ENCODE data around the gene RIPOR2.
"Not testable (repeated sequence)": the region's sequence is repeated elsewhere in the genome, so short reads cannot be mapped to it uniquely, and the experiment has no call there.

Gene RIPOR2

DNA sequence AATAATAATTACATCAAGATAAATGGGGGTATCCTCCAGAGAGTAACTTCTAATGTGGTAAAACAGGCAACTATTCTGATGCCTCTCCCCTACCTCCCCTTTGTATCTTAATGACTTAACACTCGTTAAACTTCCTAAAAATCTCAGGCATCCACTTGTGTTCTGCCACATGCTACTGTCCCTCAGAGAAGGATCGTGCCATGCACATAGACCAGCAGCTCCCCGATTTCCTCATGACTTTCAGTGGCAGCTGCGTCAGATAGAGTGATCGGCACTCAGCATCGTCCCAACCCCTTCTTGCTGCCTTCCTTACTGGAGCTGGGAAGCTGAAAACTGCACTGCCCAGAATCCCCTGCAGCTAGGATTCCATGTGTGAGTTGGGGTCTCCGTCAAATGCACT lies 32.1 kb downstream of the RIPOR2 start:
- DNase-seq = no peak

DNA sequence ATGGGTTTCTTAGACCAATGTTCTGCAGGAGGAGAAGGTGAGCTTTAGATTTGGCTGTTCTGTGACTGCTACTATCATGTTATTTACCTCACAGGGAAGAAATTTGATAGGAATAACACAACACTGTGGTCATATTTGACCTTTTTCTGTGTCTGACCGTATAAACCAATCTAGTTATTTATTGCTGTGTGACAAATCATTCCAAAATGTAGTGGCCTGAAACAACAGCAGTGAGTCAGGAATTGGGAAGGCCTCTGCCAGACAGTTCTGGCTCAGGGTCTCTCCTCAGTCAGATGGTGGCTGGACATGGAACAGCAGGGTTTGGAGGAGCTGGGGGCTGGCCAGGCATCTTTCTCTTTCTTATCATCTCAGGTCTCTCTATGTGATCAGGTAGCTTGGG lies 33.0 kb downstream of the RIPOR2 start:
- DNase-seq = no peak

DNA sequence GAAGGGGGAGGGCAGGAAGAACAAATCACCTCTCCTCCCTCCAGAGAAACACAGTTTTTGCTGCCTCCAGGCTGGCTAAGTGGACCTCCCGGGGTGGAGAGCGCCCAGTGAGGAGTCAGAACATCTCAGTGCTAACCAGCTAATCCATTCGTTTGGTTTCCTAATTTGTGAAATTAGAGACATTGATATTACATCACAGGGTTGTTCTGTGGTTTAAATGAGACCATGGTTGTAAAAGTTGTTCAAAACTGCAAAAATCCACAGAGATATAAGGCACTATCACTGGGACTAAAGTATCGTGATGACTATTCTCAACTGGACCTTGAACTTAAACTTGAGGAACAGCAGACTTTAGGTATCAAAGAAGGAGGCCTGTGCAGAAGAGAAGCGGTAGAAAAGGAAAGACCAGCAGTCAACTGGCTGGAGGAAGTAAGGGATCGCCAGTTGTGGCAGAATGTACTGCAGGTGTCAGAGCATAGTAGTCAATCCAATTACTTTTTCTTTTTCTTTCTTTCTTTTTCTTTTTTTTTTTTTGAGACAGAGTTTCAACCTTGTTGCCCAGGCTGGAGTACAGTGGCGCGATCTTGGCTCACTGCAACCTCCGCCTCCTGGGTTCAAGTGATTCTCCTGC lies 33.9 kb downstream of the RIPOR2 start:
- DNase-seq = no peak

DNA sequence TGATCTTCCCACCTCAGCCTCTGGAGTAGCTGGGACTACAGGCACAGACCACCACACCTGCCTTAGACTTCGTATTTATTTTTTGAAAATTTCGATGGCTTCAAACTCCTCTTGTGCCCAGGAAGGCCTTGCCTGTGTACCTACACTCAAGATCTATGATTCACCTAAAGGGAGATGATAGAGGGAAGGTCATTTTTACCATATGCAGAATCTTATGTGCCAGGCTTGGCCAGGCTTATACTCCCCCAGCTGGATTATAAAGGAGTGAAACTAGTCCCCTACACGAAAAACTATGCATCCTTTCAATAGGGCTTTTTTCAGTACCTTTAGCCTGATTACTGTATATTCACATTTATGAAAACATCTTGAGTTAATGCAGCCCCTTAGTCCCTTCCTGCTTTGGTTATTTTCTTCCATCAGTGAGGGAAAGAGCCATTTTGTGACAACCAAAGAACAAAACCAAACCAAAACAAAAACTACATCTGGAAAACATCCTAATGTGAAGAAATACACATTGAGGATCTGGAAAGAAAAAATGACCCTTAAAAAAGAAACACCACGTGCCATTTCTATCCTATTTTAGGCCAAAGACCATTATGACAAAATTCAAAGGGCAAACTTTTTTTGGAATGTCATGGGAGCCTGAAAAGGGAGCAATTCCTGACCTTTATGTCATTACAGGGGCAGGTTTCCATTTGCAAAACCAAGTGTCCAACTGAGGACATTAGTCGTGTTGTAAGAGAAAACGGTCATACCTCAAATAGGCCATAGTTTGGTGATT lies 34.7 kb downstream of the RIPOR2 start:
- no peak for DNase-seq

DNA sequence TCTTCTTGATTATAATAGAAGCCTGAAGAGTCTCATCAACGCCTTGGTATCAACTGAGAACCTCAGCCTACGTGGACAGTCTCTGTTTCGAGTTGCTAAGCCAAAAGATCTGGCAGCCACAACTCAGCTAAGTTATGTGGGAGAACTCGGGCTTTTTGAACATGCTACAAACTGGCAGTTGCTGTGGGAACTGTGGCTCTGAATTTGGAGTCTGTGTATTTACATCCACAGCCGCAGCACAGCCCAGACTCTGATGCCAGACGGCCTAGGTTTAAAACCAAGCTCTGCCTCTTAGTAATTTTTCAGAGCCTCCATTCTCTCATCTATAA lies 35.8 kb downstream of the RIPOR2 start:
- DNase-seq = no peak

DNA sequence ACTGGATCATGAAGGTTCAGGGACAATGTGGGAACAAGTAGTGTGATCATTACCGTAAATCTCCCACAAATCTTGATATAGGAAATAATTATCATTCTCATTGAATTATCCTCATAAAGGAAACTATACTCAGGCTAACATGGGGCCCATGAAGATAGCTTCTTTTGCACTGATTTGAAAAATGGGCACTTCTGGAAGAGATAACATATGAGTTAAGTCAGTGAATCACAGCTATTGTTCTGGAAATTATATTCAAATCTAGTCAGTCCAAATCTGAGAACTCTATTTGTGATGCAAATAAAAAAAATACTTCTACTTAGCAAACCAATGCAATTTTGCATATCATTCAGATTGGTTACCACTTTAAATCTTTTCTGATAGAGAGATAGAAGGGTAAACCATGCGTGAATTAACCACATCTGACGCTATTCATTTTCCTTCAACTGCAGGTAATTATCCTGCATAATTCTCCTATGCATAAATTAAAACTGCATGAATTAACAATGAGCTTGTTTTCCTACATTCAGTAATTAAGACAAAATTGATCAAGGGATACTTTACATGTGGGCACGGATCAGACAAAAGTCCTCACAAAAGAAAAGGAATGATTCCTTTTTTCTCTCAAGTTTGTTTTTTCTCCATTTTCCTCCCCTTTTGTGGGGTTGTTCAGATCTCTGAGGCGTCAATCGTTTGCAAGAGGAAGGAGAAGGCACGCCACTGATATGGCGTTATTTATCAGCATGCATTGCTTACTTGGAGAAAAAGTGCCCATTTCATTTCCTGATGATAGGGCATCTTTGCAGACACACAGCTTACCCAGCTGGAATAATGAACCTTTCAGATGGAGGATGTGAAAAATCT lies 36.4 kb downstream of the RIPOR2 start:
- no peak for DNase-seq

DNA sequence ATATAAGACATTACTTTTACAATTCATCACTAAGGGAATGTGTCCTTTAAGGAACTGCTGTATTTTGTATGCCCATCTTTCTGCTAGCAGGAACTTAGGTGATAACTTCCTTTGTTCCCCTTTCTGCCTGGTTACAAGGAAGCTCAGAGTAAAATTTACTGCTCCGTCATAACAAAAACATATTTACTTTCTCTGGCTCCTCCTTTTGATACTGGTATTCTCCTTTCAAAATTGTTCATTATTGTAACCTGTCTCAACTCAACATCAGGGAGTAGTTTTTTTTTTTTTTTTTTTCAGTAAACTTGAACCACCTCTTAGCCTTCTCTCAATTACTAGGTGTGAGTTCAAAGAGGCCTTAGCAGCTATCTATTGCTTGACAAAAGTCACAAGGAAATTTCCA lies 37.1 kb downstream of the RIPOR2 start:
- peak in 2 of 4 experiments; percentile 13 to 24 for DNase-seq

DNA sequence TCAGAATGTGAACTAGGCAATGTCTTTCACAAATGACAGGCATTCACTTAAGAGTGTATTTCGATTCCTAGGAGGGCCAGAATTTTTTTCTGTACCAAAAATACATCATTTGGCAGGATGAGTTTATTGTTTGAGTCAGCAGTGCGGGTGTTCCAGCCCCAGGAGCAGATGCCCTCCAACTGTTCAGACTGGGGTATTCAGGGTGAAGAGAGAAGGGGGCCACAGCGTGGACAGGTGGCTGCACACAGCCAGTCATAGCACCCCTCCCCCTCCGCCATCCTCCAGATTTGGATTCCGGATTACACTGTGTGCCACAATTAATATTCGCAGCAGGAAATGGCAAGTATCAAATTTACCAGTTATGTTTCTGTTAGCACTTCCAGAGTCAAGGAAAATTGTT lies 38.6 kb downstream of the RIPOR2 start:
- no peak for DNase-seq

DNA sequence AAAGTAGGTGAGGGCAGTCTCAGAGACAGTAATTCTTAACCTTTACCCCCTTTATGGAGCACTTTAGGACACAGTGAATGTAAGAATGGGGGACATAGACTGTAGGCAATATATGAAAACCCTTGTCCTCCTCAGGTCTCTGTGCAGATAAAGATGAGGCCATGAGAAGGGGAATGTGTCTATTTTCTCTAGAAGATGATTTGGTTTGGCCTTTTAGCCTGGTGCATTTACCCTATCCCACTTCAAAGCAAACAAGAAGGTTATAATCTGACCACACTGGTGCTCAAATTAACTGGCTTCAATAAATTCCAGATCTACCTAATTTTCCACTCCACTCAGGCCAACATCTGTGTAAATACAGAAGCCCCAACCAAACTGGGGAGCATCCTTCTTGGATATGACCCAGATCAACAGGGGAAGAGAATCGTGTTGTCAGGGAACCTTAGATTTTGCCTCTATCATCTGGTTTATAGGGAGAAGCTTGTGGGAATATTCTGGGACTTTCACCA lies 42.4 kb downstream of the RIPOR2 start:
- no peak for DNase-seq

DNA sequence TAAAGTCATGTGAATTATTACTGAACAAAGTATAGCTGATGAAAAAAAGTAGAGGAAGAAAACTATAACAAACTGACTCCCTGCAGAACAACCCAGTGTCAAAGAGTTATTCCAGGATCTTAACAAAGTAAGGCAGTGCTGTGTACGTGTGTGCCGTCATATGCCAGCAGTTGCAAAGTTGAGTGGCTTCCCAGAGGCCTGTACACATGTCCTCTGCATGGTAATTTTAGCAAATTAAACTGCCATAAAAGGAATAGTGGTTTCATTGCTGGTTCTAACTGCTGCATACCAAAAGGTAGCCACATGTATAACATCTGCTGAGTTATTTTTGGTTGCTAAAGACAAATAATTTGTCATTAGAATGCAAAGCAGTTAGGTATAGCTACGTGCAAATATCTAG lies 44.8 kb downstream of the RIPOR2 start:
- no peak for DNase-seq

DNA sequence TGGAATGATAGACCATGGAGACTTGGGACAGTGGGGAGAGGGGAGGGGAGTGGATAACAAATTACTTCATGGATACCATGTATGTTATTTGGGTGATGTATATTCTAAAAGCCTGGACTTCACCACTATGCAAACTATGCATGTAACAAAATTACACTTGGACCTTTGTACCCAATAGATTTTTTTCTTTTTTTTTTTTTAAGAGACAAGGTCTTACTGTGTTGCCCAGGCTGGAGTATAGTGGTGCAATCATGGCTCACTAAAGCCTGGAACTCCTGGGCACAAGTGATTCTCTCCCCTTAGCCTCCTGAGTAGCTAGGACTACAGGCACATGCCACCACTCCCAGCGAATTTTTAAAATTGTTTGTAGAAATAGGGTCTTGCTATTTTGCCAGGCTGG lies 45.3 kb downstream of the RIPOR2 start:
- no peak for DNase-seq

DNA sequence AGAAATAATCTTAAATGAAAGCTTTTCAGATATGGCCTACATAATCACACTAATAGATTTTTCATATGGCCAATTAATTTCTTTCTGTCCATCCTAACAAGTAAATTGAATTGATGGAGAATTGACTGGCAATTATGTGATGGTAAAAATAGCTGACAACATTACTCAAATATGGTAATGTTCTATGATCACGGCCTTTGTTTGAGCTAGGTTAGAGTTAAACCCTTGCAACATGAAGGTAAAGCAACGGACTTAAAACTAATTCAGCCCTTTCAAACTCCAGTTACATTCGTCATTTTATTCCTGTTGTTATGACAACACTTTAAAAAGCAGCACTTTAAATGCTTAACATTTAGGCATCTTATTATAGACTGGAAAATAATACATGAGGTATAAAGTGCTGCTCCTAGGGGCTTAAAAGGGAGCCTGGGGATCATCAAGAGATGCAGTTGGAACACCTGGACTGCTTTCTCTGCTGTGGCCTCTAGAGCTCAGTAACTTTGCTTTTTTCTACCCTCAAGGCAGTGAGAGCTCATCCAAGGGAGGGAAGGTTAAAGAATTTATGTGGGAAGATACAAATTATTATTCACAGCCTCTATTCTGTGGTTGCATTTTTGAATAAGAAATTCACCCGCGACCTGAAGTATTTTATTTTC lies 46.9 kb downstream of the RIPOR2 start:
- DNase-seq = no peak

DNA sequence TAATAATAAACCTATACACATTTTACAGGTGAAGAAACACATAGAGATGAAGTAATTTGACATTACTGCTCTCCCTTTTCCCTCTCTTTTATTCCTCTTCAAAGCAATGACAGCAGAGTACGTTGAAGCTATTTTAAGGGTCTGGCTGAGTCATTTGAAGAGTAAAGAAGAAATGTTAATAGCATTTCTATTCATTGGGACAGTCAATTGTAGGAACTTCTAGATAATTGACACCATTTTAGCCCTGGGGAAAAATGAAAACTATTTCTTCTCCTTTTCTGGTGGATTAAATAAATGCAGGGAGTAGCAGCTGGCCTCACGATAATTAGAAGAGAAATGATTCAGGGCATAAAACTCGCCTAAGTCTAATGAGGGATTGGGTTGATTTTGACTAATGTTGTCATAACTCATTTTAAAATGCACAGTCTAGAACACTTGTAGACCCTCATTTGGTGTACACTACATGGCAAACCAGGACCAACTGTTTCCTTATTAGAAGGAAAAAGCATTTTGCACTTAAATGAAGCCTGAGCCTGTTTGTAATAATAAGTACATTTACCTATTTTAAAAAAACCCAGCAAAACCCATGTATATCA lies 48.1 kb downstream of the RIPOR2 start:
- no peak for DNase-seq

DNA sequence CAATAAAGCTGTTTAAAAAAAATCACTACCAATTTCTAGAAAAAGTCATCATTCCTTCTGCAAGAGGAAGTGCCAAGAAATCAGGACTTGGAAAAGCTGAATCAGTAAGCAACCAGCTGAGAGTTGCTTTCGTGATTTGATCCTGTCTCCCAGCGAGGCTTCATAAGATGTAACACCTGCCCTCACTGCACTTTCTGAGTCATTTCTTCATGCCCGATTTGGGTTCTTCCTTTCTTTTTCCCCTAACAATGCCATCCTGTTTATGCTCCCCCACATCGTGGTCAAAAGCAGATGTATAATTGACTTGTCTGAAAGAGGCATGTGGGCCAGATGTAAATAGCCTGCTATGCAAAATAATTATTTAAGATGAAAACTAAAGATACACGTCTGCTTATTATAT lies 52.1 kb downstream of the RIPOR2 start:
- peak in 2 of 4 experiments; percentile 17 to 20 for DNase-seq

DNA sequence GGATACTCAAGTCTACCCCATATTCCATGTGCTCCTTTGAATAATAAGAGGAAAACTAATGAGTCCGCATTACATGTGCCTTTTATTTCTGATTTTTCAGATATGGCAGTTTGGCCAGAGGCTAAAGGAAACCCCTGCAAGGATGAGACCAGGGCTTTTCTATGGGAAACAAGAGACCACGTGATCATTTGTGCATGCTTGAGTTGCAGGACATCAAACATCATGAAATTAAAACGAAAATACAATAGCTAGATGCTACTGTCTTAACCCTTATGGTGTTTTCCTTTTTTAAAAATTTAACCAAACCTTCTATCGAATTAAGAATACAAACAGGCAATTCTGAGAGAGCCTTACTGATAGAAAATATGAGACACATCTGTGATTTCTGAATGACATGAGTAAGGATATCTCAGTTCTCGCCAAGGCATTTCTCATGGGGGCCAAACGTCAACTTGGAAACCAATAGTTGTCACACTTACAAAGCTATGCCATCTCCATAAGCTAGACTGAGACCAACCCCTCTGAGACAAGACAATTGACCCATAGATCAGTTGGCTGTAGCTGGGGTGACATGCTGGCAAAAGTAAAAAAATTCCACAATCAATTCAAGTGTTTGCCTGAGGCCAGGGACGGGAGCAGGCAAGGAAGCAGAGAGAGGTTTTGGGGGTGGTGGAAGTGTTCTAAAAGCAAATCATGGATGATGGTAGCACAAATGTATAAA lies 52.8 kb downstream of the RIPOR2 start:
- no peak for DNase-seq

DNA sequence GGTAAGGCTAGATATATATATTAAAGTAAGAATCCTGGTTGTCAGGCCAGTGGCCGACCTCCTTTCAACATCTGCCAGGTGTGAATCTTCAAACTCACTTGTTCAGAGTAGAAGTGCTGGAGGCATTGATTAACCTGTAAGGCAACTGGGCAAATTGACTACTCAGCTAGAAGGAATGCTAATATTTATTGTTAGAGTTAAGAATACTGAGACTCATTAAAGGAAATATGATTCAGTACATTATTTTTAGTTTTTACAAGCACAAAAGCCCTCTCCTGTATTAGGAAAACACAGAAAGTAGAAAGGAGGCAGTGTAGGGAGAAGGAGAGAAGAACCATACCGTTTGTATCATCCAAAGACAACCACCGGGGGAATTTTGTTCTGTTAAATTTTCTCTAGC lies 53.5 kb downstream of the RIPOR2 start:
- DNase-seq = no peak

DNA sequence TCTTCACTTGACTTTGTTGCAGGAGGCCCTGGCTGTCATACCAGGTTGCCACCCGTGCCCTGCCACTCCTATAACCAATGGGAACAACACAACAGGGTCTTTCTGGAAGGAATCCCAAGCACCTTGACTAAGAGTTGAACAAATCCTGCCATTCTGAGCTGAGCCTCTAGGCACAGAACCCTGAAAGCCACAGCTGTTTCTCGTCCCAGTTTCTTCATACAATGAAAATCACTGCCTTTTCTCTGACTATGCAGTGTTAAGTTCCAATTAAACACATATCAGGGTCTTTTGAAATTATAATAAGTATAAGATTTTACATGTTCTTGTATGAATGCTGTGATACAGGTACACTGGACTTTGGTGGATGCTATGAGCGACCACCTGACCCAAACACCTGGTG lies 54.4 kb downstream of the RIPOR2 start:
- DNase-seq = no peak

DNA sequence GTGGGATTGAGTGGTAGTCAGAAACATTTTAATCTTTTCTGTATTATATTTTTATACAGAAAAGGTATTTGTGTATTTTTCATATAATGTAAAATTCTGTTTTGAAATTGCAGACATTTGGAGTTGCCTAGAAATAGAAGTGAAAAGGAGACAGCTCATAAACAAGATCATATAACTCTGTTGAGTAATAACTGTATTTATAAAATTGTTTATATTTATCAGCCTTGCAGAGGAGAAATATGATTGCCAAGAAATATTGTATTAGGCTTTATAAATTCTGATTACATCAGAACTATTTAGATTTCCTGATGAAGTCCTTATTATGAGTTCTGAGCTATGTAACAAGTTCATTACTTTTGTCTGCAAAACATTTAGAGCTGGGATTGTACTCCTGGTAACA lies 55.3 kb downstream of the RIPOR2 start:
- DNase-seq = no peak

DNA sequence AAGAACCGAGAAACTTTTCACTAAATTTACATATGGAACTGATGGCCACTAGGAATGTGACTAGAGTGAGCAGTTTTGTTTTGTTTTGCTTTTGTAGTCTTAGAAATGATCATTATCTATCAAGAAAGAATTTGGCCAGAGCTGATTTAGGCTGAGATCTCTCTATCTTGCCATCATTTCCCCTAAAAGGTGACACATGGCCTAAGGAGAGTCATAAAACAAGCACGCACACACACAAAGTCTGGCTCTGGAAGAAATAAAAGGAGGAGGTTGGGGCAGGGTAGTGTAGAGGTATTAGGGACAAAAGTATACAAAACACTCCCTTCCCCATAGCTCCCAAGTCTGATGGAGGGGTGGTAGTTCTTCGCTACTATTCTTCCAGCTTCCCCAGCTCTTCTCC lies 56.4 kb downstream of the RIPOR2 start:
- DNase-seq = no peak

DNA sequence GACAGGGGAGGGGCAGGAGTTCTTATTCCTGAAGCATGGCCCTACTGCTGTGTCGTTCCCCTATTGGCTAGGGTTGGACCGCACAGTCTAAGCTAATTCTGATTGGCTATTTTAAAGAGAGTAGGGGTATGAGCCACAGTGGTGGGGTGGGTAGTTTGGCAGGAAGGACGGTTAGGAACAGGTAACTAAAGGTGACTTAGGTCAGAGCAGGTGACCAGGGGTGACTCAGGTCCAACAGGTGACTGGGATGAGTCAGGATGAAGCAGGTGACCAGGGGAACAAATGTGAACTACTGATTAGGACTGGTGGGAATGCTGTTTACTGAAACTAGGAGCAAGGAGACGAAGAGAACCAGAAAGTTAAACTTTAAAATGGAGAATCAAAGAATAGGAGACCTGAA lies 58.0 kb downstream of the RIPOR2 start:
- not testable (repeated sequence) for DNase-seq

DNA sequence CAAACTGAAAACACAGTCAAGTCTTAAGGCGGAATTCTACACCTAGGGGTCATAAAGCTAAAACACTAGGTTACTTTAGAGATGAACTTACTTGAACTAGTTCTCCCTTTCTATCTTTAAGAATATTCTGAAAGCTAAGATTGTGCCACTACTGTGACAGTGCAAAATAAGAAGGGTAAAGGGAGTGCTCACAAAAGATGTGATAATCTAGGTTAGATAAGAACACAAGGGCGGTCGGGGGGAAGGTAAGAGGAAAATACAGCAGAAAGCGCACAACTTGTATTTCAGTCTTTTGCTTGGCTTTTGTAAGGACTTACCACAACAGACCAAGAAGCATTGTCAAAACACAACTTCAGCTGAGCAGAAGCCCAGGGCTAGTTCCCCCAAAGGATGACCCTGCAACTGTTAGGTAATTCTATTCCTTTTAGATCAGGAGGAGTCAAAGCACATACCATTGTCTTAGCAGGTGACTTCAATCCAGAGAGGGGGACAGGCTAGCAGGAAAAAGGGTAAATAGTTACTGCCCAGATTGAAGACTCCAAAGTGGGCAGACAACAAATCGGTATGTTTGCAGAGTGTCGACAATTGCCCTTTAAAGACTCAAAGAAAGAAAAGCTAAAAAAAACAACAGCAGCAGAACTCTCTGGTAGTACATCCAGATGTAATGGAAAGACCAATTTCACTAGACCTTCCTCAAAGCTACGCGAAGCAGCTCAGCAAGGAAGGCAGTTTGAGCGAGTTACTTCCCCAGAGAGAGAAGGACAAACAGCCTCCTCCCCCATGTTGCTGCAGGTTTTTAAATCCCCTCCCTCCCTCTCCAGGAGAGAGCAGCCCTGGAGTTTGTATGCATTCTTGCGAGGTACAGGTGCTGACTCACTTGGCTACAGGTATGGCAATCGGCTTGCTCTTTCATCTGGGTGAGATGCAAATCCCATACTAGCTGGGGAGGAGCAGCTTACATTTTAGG lies 59.0 kb downstream of the RIPOR2 start:
- DNase-seq = no peak

All from suppressor macrophage (primary cell).